C1 segment of cervical spinal cord (tissue), 14 donors: ENCODE results near the gene ANXA2.

Experiments used
- DNase-seq, 14 donors: peaks; one replicate each; lab custom pipeline; 2025; lab: John Stamatoyannopoulos, UW

Gene ANXA2

DNA sequence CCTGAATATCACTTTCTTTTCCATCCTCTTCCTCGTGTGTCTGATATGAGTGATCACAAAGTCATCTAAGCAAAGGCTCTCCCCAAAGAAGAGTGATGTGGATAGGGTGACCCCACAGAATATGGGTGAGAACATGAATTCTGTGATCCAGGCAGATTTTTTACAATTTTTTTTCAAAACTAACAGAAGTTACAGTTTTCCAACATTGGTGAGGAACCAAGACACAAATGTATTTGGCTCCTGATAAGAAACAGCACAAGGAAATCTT is 27.0 kb downstream of the ANXA2 start:
- DNase-seq: no peak

DNA sequence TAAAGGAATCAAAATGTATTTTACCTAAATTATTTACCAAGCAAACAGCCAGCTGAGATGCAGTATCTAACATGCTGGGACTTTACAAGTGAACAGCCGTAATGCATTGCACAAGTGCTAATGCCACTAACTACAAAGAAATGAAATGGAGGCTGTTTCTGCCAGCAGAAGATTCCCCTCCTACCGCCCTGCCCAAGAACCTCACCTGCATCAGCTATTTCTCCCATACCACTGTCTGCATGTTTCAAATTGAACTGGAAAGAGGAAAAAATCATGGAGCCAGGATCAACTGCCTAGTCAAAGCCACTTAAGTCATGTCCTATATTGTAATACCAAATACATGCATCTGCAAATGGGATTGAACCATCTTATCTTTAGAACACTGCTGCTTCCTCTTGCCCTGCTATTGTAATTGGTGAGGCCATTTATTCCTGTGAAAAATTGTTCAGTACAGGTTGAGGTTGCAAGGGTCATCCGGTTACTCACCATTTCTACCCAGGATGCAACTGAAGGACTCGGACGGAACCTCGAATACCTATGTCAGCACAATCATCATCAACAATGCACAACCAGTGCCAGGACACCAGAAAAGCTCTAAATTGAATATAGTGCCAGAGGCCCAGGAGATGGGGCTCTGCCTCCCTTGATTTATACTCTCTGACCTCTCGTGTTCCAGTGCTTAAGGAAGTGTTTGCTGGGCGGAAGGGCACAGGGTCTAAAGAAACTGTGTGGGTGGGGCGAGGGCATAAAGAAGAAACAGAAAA is 27.5 kb downstream of the ANXA2 start:
- no peak for DNase-seq

DNA sequence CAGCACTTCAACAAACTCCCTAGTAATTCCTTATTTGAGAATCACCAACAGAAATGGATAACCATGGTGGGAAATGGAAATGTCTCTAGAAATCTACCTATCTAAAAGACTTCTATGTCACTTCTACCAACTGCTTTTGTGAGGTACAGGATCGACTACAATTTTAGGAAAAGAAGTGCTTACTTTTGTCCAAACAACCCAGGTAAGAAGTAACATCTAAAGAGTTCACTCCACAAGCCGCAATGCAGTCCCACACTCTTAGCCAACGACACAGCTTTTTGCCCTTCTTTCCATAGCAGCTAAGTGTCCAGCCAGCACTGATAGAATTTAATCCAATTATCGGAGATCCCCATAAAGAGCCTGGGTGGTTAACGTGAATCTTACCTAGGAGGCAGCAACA is 28.1 kb downstream of the ANXA2 start:
- no peak for DNase-seq

DNA sequence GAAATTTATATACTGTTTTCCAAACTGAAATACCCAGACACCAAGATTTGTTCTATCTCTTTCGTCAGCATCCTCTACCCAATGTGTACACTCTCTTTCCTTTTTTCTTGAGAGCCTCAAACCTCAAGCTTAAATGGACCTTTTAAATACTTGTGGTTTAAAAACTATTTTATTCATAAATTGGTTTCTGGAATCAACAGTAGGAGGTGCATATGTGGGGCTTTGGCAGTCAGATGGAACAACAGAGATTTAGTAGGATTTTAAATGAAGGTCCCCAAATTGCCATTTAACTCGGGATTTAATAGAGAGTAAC is 33.2 kb downstream of the ANXA2 start:
- DNase-seq: no peak

DNA sequence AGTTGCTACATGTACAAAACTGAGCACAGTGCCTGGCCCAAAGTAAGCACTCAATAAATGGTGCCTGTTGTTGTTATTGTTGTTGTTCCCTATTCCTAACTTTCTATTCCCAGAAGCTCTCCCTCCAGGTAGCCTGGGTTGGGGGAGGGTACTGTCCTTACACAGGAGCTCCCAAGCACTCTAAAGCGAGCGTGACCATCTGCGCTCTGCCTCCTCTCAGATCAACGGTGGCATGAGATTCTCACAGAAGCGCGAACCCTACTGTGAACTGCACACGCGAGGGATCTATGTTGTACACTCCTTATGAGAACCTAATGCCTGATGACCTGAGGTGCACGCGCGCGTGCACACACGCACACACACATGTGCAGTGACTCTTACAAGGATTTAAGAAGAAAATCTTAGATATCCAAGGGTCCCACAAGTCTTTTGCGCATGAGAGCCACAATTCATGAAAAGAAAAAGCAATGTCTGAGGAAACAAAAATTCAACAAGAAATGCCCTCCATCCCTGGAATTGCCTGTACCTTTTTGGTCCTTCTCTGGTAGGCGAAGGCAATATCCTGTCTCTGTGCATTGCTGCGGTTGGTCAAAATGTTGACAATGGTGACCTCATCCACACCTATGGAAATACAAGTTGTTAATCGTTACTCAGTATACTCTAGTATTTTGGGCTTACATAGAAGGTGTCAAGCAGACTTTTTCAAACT is 33.7 kb downstream of the ANXA2 start:
- DNase-seq: no peak

DNA sequence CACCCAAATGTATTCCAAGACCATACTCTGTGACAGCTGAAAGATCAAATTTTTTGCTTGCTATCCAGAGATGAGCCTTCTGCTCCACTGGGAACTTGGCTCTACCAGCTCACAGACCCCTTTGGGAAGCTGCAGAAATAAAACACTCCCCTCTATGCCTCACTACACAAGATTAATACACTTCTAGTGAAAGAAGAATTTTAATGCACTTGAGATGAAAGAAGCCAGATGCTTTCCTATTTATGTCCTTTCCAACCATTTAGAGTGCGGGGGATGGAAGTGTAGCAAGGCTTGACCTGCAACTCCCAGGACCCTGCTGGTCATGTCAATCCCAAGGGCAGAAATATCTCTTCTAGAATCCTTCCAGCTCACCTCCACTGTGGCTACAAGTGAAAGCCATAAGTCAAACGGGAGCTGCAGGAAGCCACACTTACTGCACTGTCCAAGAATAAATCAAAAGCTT is 34.7 kb downstream of the ANXA2 start:
- no peak for DNase-seq

DNA sequence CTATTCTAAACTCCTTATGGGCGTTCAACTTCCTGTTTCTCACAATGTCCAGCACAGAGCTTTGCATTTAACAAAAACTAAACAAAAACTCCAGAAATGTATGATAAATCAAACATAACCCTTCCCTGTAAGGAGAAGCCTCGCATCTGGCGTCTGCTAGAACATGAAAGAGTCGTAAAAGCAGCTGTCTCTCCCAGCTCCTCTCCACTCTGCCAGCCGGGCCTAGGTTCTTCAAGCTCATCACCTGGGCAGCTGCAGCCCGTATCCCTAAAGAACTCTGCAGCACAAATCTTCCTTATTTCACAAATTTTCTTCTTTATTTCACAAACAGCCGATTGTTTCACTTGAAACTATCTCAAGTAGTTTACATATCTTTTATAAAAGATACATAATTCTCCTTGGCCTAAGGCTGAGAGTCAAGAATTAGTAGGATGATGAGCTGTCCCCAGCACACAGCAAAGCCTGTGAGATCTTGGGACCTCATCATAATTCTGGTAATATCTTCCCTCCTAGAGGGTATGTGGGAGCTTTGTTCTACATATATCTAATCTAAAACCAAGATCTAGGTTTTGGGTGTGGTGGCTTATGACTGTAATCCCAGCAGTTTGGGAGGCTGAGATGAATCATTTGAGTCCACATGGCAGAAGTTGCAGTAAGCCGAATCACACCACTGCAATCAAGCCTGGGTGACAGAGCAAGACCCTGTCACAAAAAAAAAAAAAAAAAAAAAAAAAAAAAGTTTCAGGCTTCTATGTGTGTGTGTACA is 35.3 kb downstream of the ANXA2 start:
- DNase-seq: no peak

DNA sequence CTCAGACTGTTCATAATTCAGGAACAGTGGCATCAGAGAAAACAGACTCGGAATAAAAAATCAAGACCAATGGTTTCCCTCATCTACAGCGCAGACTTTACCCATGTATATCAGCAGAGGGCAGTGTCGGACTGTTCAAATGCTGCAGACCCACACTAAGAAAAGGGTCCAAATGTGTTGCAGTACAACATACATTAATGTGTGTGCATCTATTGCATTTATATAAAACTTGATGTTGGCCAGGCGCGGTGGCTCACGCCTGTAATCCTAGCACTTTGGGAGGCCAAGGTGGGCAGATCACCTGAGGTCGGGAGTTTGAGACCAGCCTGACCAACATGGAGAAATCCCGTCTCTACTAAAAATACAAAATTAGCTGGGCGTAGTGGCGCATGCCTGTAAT is 38.0 kb downstream of the ANXA2 start:
- DNase-seq: peak in 6 of 14 donors; percentile 5 to 50 (median 20)

DNA sequence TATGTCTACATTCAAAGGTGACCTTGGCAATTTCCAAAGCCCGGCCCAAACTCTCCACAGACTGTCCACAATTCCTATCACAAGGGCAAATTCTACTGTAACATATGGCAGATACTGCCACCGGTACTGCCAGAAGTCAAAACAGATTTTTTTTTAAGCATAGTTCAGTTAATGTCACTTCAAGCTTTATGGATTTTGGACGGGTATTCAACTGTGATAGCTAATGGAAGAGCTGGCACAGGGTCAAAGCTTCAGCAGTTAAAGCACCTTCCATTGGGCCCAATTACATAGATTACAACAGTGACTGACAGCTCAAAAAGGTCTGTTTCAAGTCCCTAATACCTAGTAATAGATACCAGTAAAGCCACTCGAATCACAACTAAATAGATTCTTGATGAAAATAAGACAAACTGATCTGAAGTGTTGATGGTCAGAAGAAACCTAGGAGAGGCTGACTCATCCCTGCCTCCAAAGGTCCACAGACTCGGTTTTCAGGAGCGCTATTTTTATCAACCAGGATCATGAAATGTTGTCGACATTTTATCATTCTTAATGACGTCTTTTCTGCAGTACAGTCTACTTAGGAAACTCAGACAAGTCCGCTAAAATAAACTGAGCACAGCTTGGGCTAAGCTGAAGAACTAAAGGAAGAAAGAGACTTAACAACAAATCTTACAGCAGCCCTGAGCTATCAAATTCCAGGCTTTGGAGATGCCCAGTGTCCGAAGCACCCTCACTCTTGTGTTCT is 38.7 kb downstream of the ANXA2 start:
- DNase-seq: no peak

DNA sequence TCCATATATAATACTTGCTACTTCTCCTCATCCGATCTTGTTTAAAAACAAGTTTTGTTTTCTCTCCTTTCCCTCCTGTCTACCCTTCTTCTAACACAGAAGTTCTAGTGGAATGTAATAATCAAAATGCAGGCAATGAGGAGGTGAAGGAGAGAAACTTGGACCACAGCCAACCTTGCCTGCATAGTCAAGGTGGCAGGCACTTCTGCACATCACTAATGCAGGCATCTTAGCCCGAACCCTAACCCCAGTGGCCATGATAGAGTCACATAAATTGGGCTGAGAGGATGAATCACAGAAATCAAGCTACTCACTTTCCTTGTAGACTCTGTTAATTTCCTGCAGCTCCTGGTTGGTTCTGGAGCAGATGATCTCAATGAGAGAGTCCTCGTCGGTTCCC is 41.0 kb downstream of the ANXA2 start:
- DNase-seq: no peak

DNA sequence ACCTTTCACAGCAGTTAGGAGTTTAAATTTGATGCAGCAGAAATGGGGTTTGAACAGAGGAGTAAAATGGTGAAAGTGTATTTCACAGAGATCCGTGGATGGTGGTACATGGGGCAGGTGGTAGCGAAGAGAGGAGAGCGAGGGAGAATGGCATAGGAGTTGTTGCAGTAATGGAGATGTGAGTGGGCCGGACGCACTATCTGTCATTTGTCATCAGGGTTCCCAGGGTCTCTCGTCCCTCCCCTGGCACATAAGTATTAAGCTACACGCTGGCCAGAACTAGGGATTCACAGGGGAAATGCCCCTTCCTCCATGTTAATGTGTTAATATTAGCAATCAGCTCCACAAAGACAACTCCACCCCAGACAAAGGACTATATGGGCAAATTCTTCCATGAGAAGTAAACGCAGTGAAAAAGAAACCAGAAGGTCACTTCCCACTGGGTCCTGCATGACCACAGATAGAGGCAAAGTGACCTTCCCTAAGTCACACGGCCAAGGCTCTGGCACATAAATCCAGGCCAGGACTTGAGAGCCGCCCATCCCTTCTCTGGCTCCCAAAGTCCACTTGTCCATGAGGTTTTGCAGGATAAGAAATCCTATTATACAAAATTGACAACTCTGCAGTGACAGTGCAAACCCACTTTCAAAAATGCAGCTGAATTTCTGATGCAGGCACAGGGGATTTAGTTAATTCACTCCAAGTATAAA is 42.5 kb downstream of the ANXA2 start:
- no peak for DNase-seq

DNA sequence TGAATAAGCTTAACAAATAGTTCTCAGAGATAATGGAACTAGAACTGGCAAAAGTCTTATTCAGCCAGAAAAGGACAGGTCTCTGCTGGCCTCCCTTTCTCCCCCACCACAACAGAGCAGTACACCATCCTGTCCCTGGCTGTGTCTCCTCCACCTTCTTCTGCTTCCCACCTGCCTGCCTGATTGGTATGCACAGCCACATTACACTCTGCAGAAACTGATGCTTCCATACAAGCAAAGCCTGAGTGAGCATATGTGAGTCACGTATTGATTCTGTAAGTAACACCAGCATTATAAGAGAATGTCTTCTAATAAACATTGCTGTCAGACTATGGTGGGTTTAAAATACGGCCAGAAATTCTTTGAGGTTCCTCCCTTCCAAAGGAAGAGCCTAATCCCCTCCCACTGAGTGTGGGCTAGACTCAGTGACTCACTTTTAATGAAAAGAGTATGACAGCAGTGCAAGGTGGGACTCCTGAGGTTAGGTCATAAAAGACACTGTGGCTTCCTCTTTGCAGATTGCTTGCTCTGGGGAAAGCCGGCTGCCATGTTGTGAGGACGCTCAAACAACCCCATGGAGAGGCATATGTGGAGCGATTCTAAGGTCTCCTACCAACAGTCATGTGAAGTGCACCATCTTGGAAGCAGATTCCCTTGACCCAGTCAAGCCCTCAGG is 44.4 kb downstream of the ANXA2 start:
- no peak for DNase-seq

DNA sequence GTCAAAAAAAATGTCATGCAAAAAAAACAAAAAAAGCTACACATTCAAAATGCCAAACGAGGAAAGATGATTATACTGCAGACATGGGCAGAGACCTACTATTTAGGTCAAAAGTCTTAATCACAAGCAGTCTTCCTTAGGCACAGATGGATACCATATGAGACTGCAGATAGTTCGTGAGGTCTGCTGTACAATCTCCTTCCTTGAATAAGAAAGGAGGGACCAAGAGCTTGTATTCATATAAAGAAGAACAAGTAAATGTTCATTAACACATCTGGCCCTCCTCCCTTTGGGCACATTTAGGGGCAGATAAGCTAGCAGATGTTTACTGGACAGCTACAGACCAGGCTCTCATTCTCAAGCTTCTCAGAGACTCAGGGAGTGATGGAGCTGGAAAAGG is 45.3 kb downstream of the ANXA2 start:
- DNase-seq: no peak

DNA sequence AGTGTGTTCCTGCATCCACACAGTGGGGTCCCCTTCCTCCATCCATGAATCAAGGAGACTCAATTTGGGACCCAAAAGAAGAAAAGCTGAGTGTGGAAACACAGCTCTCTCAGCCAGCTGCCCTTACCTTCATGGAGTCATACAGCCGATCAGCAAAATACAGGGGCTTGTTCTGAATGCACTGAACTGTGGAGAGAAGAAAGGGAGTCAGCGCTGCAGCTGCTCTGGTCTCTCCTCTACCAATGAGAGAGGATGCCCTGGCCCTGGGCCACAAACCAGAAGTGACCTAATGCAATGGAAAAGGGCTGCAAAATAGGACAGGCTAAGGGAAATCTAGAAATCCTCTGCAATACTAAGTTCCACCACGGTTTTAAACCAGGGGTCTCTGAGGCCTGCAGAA is 46.7 kb downstream of the ANXA2 start:
- DNase-seq: peak in 1 of 14 donors; percentile 8

DNA sequence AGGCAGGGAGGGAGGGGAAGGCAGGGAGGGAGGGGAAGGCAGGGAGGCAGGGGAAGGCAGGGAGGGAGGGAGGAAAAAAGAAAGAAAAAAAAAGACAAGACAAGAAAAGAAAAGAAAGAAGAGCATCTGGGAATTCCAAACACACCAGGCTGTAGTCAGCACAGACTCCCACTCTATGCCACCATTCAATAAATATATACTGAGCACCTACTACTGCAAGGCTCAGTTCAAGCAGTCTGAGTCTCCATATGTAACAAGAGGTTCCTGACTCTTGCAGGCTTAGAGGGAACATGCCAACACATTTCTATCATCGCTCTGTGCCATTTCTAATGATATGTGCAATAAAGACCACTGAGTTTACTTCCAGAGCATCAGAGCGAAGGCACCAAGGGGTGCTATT is 47.7 kb downstream of the ANXA2 start:
- no peak for DNase-seq

DNA sequence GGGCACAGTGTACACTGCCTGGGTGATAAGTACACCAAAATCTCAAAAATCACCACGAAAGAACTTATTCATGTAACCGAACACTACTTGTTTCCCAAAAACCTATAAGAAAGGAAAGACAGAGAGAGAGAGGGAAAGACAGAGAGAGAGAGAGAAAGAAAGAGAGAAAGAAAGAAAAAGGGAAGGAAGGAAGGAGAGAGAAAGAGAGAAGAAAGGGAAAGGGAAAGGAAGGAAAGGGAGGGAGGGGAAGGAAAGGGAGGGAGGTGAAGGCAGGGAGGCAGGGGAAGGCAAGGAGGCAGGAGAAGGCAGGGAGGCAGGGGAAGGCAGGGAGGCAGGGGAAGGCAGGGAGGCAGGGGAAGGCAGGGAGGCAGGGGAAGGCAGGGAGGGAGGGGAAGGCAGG is 48.2 kb downstream of the ANXA2 start:
- DNase-seq: no peak

DNA sequence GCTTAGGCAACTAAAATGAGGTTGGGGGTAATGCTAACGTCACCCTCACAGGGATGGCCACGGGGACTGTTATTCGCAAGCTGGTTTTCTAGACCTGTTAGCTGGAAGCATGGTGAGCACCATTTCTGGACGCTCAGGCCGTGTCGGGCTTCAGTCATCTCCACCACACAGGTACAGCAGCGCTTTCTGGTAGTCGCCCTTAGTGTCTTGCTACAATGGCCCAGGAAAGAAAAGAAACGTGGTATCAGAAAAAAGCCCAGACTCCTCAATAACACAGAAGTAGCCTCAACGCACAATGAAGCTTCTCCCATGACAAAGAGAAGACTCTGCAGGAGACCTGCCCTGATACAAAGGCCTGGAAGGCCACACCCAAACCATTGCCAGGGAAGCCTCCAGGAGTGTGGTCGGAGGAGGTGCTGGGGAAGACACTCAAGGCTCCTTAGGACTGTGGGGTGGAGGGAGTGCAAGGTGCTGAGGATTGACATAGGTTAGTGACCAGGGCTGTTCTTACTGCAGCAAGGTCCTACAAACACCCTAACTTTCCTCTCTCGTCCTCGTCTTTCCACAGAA is 50.2 kb downstream of the ANXA2 start:
- DNase-seq: no peak

DNA sequence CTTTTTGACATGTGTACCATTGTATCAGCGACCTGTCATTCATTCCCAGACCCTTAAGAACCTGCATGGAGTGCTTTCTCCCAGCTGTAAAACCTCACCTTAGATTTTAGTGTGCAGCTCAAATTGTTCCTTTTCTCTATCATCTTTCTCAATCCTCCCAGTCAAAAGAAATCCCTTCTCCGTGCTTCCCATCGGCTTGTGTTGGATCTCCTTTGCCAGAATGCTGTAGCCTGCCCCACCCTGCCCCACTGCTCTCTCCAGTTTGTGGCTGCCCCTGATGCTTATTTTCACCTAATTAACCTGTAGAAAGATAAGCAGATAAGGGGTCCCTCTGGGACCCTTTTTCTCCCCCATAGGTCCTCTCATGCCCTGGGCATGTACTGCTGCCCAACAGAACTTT is 51.1 kb downstream of the ANXA2 start:
- DNase-seq: no peak

DNA sequence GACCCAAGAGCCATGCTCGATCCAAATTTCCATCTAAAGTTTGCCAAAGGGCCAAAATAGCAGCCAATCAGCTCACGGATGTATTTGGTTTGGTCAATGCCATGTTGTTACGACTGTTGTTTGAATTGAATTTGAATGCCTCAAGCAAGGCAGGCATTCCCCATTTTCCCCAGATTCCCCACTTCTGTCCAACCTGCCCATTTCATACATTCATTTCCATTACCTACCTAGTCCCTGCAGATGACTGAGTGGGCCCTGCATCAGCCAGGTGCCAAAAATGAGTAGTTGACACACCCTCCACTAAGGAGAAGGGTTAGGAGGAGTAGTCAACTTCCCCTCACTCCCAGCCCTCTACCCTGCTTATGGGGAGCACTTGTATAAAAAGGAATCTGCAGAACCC is 51.7 kb downstream of the ANXA2 start:
- DNase-seq: no peak

DNA sequence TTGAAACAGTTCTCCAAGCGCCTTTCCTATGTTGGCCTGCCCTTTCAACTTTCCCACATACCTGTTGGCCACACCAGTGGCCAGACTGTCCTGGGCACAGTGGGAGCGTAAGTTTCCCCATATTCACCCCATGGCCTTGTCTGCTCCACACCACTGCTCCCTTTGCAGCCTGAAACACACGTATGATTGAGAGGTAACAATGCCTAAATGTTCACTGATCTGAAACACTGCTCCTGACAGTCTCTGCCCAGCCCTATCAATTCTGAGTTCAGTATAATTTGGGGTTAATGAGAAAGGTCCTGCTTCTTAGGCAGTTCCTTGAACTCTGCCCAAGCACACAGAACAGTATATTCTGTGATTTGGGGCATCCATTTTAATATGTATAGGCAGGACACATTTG is 52.2 kb downstream of the ANXA2 start:
- no peak for DNase-seq

DNA sequence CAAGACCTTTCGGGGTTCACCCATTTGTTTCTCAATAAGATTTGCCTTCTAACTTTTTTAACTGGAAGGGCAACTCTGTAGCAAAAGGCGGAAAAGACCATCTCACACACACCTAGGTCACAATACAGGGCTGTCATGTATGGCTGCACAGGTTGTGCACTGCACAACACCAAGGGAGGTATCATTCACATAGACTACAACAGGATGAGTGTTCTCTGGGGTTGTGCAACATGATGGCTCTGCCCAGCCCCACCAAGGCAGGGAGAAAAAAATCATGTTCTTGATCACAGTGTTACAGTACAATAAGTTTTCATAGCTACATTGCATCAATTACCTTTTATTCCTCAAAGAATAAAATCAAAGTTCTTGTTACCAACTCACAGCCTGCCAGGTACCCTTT is 52.8 kb downstream of the ANXA2 start:
- DNase-seq: no peak
